Kidney (tissue), 14 donors: Measurements from ENCODE around the gene TOLLIP. TPM values are rescaled to one million over a fixed set of nuclear protein-coding genes. Genes with fewer than 3 reads are reported as not detected.

Experiments
- DNase-seq, 5 donors: peaks; one replicate each; pipeline ENCODE4 v3.0.0-alpha.2; 2013 to 2020
- FAIRE-seq: peaks from 2 replicates; lab custom pipeline; 2012; peaks lifted over from hg19 to GRCh38; lab: Jason Lieb, UNC
- H3K27ac ChIP-seq, 2 donors: one replicate each; pipeline ENCODE4 v1.7.0; 2013; ENCODE audit warnings: low read depth in 2 of 2, low read length in 2 of 2, inconsistent platforms in 1 of 2
- H3K27me3 ChIP-seq: one replicate; pipeline ENCODE4 v1.7.1; 2013; ENCODE audit warnings: low read length, inconsistent platforms; ENCODE audit not compliant: control insufficient read depth, insufficient read depth
- H3K36me3 ChIP-seq, 3 donors: one replicate each; pipeline versions ENCODE4 v1.7.0 to v1.7.1; 2013; ENCODE audit warnings: low read length in 3 of 3, control low read depth in 1 of 3, inconsistent platforms in 1 of 3; ENCODE audit not compliant: insufficient read depth in 3 of 3, control insufficient read depth in 2 of 3
- H3K4me1 ChIP-seq, 3 donors: one replicate each; pipeline versions ENCODE4 v1.7.0 to v1.7.1; 2013; ENCODE audit warnings: low read length in 3 of 3, inconsistent platforms in 1 of 3, low read depth in 1 of 3; ENCODE audit not compliant: control insufficient read depth in 2 of 3, insufficient read depth in 2 of 3
- H3K4me3 ChIP-seq, 3 donors: one replicate each; pipeline versions ENCODE4 v1.7.0 to v1.8.1; 2013; ENCODE audit warnings: low read length in 3 of 3, control low read depth in 1 of 3, inconsistent platforms in 1 of 3
- H3K9ac ChIP-seq, 3 donors: one replicate each; pipeline versions ENCODE4 v1.7.0 to v1.7.1; 2013; ENCODE audit warnings: low read length in 3 of 3, control low read depth in 1 of 3, inconsistent platforms in 1 of 3
- H3K9me3 ChIP-seq, 3 donors: one replicate each; pipeline versions ENCODE4 v1.7.0 to v1.7.1; 2013; ENCODE audit warnings: low read length in 3 of 3, control low read depth in 1 of 3, inconsistent platforms in 1 of 3; ENCODE audit not compliant: control insufficient read depth in 2 of 3, insufficient read depth in 1 of 3
- intact Hi-C: fragments of 100-400 bp; cut with DNase I; formaldehyde crosslinking; loops from one replicate; pipeline ENCODE4 v1.11.1; 2022
- polyA plus RNA-seq: library from polyadenylated mRNA; stranded (reverse); fragments of 350-450 nt; fragmentation: Illumina TruSeq; extraction: RNeasy Lipid Tissue Mini Kit (QIAGEN cat#74804); gene quantifications from one replicate; pipeline ENCODE4 v1.2.3, GENCODE V29; 2014; ENCODE audit warnings: low read depth, low replicate concordance; ENCODE audit not compliant: insufficient read depth
- total RNA-seq: library from RNA; stranded (reverse); fragmentation: NEBNext Ultra II Directional; extraction: Animal tissue kit (Norgen Biotek cat#: 25700); gene quantifications from one replicate; pipeline ENCODE4 v1.2.1, GENCODE V29; 2021
- TF ChIP-seq, protein P1 (sequence below): IDR thresholded peaks from 3 replicates; pipeline ENCODE4 v1.5.1; 2012; ENCODE audit warnings: mild to moderate bottlenecking, moderate library complexity, borderline replicate concordance; ENCODE audit not compliant: insufficient read depth; ENCODE audit errors: extremely low read depth
- donor health status: control.
- donor health status: control.
- donor health status: control.
- donor health status: control.
- donor health status: control.
- donor health status: DM: yes; HTN: yes; CAD: no.
- donor health status: Normal renal cell carcinoma (clear cell type).

Gene TOLLIP
- total and polyA plus RNA-seq, 2 donors from 2014 or later: 65.5 to 88.0 TPM

DNA sequence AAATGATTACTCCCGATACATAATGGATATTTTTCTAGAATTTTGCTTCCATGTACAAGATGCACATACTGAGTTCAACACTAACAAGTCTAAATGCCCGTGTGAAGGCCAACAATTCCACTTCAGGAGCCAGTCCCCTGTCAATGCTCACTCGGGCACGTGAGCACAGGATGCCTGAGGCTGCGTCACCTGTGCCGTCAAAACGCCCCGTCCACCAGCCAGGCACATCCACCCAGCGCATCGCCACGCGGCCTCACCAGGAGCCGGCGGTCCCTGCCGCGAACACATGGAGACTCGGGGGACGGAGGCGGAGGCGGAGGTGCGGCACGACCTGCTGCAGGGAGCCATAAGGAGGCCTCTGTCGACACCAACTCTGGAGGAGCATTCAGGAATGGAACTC lies 9.8 kb downstream of the TOLLIP start:
- no peaks in the 10 kb centered on the region for H3K27me3 ChIP-seq
- FAIRE-seq: no peak
- no peaks in the 10 kb centered on the region for H3K9me3 ChIP-seq
- H3K4me1 ChIP-seq: peaks cover 2 to 47% (median 33%) of the 10 kb centered on the region in 3 donors
- TF ChIP-seq, protein P1, sequence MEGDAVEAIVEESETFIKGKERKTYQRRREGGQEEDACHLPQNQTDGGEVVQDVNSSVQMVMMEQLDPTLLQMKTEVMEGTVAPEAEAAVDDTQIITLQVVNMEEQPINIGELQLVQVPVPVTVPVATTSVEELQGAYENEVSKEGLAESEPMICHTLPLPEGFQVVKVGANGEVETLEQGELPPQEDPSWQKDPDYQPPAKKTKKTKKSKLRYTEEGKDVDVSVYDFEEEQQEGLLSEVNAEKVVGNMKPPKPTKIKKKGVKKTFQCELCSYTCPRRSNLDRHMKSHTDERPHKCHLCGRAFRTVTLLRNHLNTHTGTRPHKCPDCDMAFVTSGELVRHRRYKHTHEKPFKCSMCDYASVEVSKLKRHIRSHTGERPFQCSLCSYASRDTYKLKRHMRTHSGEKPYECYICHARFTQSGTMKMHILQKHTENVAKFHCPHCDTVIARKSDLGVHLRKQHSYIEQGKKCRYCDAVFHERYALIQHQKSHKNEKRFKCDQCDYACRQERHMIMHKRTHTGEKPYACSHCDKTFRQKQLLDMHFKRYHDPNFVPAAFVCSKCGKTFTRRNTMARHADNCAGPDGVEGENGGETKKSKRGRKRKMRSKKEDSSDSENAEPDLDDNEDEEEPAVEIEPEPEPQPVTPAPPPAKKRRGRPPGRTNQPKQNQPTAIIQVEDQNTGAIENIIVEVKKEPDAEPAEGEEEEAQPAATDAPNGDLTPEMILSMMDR: no peak
- intact Hi-C loops: no loop called here
- H3K4me3 ChIP-seq: no peak overlapping the region
- H3K9ac ChIP-seq: peak overlapping the region in 2 of 3 donors; percentile 18 to 29
- DNase-seq: peak in 3 of 5 donors; percentile 19 to 70 (median 43)
- peak overlapping the region; percentile 20 to 55 for H3K27ac ChIP-seq
- peaks cover 0 to 3% (median 0%) of the 10 kb centered on the region in 3 donors for H3K36me3 ChIP-seq

DNA sequence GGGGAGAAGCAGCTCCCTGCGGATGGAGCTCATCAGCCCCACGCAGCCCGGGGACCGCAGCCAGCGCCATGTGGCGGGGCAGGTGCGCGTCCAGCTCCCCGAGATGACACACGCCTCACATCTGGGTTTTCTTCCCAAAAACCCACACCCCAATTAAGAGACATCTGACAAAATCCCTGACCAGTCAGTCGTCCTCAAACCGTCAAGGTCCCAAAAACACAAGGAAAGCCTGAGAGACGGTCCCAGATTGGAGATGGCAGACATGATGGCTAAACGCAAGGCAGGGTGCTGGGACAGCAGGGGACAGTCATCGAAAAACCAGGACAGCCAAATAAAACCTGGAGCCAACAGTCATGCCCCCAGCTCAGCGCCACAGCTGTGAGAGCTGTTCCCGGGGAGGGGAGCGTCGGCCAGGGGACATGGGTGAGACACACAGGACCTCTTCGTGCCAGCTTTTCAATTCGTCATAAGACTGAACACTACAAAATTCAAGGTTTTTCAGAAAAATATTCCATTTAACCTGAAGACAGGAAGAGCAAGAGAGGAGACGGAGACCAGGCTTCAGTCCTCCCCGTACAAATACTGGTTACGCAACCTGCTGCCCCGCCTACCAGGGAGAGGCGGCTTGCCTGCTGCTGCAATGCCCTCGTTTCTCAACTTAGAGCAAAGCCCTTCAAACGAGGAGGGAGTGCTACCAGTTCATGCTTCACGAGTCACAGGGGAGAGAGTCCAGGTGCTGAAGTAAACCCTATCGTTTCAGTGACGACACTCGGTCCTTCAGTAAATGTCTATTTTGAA lies 10.5 kb downstream of the TOLLIP start:
- FAIRE-seq: peak; percentile 73
- intact Hi-C loops: no loop called here
- TF ChIP-seq, protein P1: no peak

DNA sequence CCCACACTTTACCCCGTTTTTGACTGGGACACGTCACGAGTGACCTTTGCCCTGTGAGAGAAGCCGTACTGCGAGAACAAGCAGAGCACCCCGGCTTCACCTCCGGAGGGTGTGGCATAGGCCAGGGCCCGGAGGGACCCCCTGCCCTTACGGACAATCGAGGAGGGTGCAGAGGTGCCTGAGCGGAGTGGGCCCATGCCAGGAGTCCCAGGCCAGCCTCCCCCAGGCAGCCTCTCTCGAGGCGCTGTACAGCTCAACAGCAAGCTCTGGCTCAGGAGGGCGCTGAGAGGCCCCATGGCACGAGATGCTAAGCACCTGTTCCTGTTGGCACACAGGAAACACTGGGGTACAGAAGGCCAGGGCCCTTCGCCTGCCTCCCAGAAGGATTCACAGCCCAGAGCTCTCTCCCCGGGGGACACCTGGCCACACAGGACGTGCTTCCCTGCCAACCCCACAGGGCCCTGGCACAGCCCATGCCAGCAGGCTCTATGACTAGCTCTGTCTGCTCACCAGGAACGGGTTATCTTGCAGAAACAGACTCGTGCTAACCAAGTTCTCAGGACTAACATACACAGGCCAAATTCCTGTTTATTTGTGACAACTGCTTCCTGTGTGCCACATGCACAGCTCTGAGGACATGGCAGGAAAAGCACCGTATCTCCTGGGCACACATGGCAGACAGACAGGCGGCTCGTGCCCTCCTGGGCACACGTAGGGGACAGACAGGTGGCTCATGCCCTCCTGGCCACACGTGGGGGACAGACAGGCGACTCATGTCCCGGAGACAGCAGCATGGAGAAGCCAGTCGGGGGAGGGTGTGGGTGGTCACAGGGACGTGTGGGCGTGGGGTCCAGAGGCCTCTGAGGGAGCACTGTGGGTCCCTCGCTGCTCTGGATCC lies 11.6 kb downstream of the TOLLIP start:
- Histone ChIP-seq H3K36me3 (peaks cover 0 to 3% (median 0%) of the 10 kb centered on the region in 3 donors), H3K27me3 (no peaks in the 10 kb centered on the region), H3K4me3 (no peak overlapping the region), H3K27ac (no peak overlapping the region), H3K9me3 (no peaks in the 10 kb centered on the region), H3K4me1 (peaks cover 2 to 37% (median 27%) of the 10 kb centered on the region in 3 donors), H3K9ac (peak overlapping the region in 1 of 3 donors; percentile 62)
- intact Hi-C loops: no loop called here
- DNase-seq (peak in 2 of 5 donors; percentile 35 to 69), FAIRE-seq (no peak)
- TF ChIP-seq, protein P1: no peak

More for the DNA sequence above, 10.5 kb downstream of the TOLLIP start:
- peaks cover 2 to 43% (median 33%) of the 10 kb centered on the region in 3 donors for H3K4me1 ChIP-seq
- DNase-seq: peak; percentile 78 to 90 (median 84)
- no peaks in the 10 kb centered on the region for H3K9me3 ChIP-seq
- H3K4me3 ChIP-seq: peak overlapping the region in 1 of 3 donors; percentile 17
- peak overlapping the region in 1 of 3 donors; percentile 62 for H3K9ac ChIP-seq
- H3K27me3 ChIP-seq: no peaks in the 10 kb centered on the region
- H3K27ac ChIP-seq: peak overlapping the region; percentile 20 to 68
- H3K36me3 ChIP-seq: peaks cover 0 to 3% (median 0%) of the 10 kb centered on the region in 3 donors
